Neural progenitor cell (in vitro differentiated cells): Measurements from ENCODE around the gene PMF1. TPM values are rescaled to one million over a fixed set of nuclear protein-coding genes. Genes with fewer than 3 reads are reported as not detected.

Source experiments
- DNase-seq: peaks from one replicate; pipeline ENCODE4 v3.0.0-alpha.2; 2016; ENCODE audit warnings: low spot score
- H2AFZ ChIP-seq: fragments of 200-600 bp; sonication (generic); replicated peaks from 2 replicates; pipeline ENCODE4 v1.6.1; 2016; ENCODE audit warnings: antibody characterized with exemption
- H3F3A ChIP-seq: fragments of 200-600 bp; sonication (generic); 2 replicates; pipeline ENCODE4 v1.6.1; 2016; ENCODE audit warnings: antibody characterized with exemption, low read depth
- H3K27ac ChIP-seq: fragments of 200-600 bp; sonication (generic); 2 replicates; pipeline ENCODE4 v1.5.1; 2016; ENCODE audit warnings: mild to moderate bottlenecking
- H3K27me3 ChIP-seq: fragments of 200-600 bp; sonication (generic); 2 replicates; pipeline ENCODE4 v1.6.1; 2016; ENCODE audit warnings: mild to moderate bottlenecking, moderate library complexity
- H3K36me3 ChIP-seq: fragments of 200-600 bp; sonication (generic); 2 replicates; pipeline ENCODE4 v1.5.1; 2016
- H3K4me1 ChIP-seq: fragments of 200-600 bp; sonication (generic); 2 replicates; pipeline ENCODE4 v1.6.1; 2016; ENCODE audit warnings: mixed run types
- H3K4me2 ChIP-seq: fragments of 200-600 bp; sonication (generic); 2 replicates; pipeline ENCODE4 v1.6.1; 2016
- H3K4me3 ChIP-seq: fragments of 200-600 bp; sonication (generic); 2 replicates; pipeline ENCODE4 v1.5.1; 2016
- H3K79me2 ChIP-seq: fragments of 200-600 bp; sonication (generic); 2 replicates; pipeline ENCODE4 v1.6.1; 2016; ENCODE audit warnings: low read depth
- H3K9ac ChIP-seq: fragments of 200-600 bp; sonication (generic); 2 replicates; pipeline ENCODE4 v1.6.1; 2016
- H3K9me3 ChIP-seq: fragments of 200-600 bp; sonication (generic); 2 replicates; pipeline ENCODE4 v1.5.1; 2016; ENCODE audit warnings: low read depth
- H4K20me1 ChIP-seq: fragments of 200-600 bp; sonication (generic); 2 replicates; pipeline ENCODE4 v1.6.1; 2016; ENCODE audit warnings: low read depth
- H3K27ac Mint-ChIP-seq: 3 replicates; pipeline ENCODE4 v1.8.0; 2021; ENCODE audit warnings: mixed read lengths
- H3K27me3 Mint-ChIP-seq: 2 replicates; pipeline ENCODE4 v1.8.0; 2022; ENCODE audit warnings: low read depth, mild to moderate bottlenecking, inconsistent platforms, moderate library complexity, mixed read lengths; ENCODE audit not compliant: insufficient read depth
- H3K36me3 Mint-ChIP-seq: 3 replicates; pipeline ENCODE4 v1.8.0; 2021; ENCODE audit warnings: mixed read lengths
- H3K4me1 Mint-ChIP-seq: 3 replicates; pipeline ENCODE4 v1.8.0; 2021; ENCODE audit warnings: mixed read lengths
- H3K4me3 Mint-ChIP-seq: 3 replicates; pipeline ENCODE4 v1.8.0; 2021; ENCODE audit warnings: mild to moderate bottlenecking, moderate library complexity, mixed read lengths
- H3K9me3 Mint-ChIP-seq: 3 replicates; pipeline ENCODE4 v1.8.0; 2020; ENCODE audit warnings: mixed read lengths
- CTCF ChIP-seq: fragments of 200-600 bp; sonication (generic); IDR thresholded peaks from 2 replicates; pipeline ENCODE4 v1.5.1; 2017; ENCODE audit warnings: antibody characterized with exemption, mild to moderate bottlenecking
- EZH2 ChIP-seq: fragments of 200-600 bp; sonication (generic); IDR thresholded peaks from 2 replicates; pipeline ENCODE4 v1.6.1; 2017; ENCODE audit warnings: antibody characterized with exemption, mild to moderate bottlenecking, moderate library complexity
- EZH2phosphoT487 ChIP-seq: fragments of 200-600 bp; sonication (generic); IDR thresholded peaks from 2 replicates; pipeline ENCODE4 v1.6.1; 2017; ENCODE audit warnings: antibody characterized with exemption
- total RNA-seq: library from RNA; depleted of rRNA; stranded (reverse); fragments of >200 nt; gene quantifications from 2 replicates; pipeline ENCODE4 v1.2.3, GENCODE V29; 2015; ENCODE audit warnings: low replicate concordance

Gene PMF1
- total RNA-seq, 1 donor from 2014 or later, result 103 TPM

GRCh38 chr1:156198831-156199349 is 13.9 kb upstream of the PMF1 start:
- Histone ChIP-seq H3K27ac (no peak overlapping the region), H3K36me3 (no peaks in the 10 kb centered on the region), H3K27me3 (no peaks in the 10 kb centered on the region), H3K4me2 (no peak overlapping the region), H3K4me3 (no peak overlapping the region), H2AFZ (no peak overlapping the region), H3K9ac (no peak overlapping the region), H3K9me3 (no peaks in the 10 kb centered on the region), H3K4me1 (no peaks in the 10 kb centered on the region), H3K79me2 (peaks cover 47% of the 10 kb centered on the region), H3F3A (no peaks in the 10 kb centered on the region), H4K20me1 (peaks cover 6% of the 10 kb centered on the region)
- Mint-ChIP-seq H3K36me3 (peaks cover 13% of the 10 kb centered on the region), H3K4me1 (peaks cover 12% of the 10 kb centered on the region), H3K27me3 (peaks cover 3% of the 10 kb centered on the region), H3K9me3 (no peaks in the 10 kb centered on the region), H3K27ac (no peak overlapping the region), H3K4me3 (no peak overlapping the region)
- TF ChIP-seq EZH2 (no peak), EZH2phosphoT487 (no peak), CTCF (no peak)
- DNase-seq, result no peak

- DNase-seq, result no peak
- Histone ChIP-seq H3K4me3 (no peak overlapping the region), H3K27me3 (no peaks in the 10 kb centered on the region), H3K4me2 (no peak overlapping the region), H3K36me3 (no peaks in the 10 kb centered on the region), H4K20me1 (no peaks in the 10 kb centered on the region), H3K9me3 (no peaks in the 10 kb centered on the region), H3K79me2 (peaks cover 37% of the 10 kb centered on the region), H3F3A (no peaks in the 10 kb centered on the region), H3K27ac (no peak overlapping the region), H3K4me1 (no peaks in the 10 kb centered on the region), H3K9ac (no peak overlapping the region), H2AFZ (no peak overlapping the region)
- Mint-ChIP-seq H3K9me3 (no peaks in the 10 kb centered on the region), H3K36me3 (peaks cover 13% of the 10 kb centered on the region), H3K4me3 (no peak overlapping the region), H3K27me3 (peaks cover 3% of the 10 kb centered on the region), H3K27ac (no peak overlapping the region), H3K4me1 (peaks cover 2% of the 10 kb centered on the region)
- TF ChIP-seq EZH2phosphoT487, result no peak
- no peak for TF ChIP-seq CTCF
- no peak for TF ChIP-seq EZH2
Observed at GRCh38 chr1:156200044-156200443, 12.8 kb upstream of the PMF1 start.

GRCh38 chr1:156203331-156203730 is 9.5 kb upstream of the PMF1 start:
- no peak for DNase-seq
- Histone ChIP-seq H3K9me3 (no peaks in the 10 kb centered on the region), H3K27ac (no peak overlapping the region), H3K27me3 (no peaks in the 10 kb centered on the region), H3K4me3 (no peak overlapping the region), H2AFZ (no peak overlapping the region), H3K36me3 (no peaks in the 10 kb centered on the region), H3K9ac (no peak overlapping the region), H3K4me2 (no peak overlapping the region), H3F3A (no peaks in the 10 kb centered on the region), H4K20me1 (no peaks in the 10 kb centered on the region), H3K4me1 (no peaks in the 10 kb centered on the region), H3K79me2 (peaks cover 5% of the 10 kb centered on the region)
- Mint-ChIP-seq H3K9me3 (no peaks in the 10 kb centered on the region), H3K27me3 (peaks cover 2% of the 10 kb centered on the region), H3K36me3 (peaks cover 11% of the 10 kb centered on the region), H3K4me3 (no peak overlapping the region), H3K4me1 (no peaks in the 10 kb centered on the region), H3K27ac (no peak overlapping the region)
- no peak for TF ChIP-seq EZH2
- no peak for TF ChIP-seq EZH2phosphoT487
- TF ChIP-seq CTCF, result no peak
